Breast epithelium (tissue), 4 donors: Measurements from ENCODE around the gene SNAPIN. TPM values are rescaled to one million over a fixed set of nuclear protein-coding genes. Genes with fewer than 3 reads are reported as not detected.
A peak's percentile ranks its signal among the peaks of the same experiment; 100 is the strongest.

Experiments used
- DNase-seq, 2 donors: peaks; one replicate each; pipeline ENCODE4 v3.0.0-alpha.2; 2019; ENCODE audit warnings: low spot score in 2 of 2
- H3K27ac ChIP-seq, 2 donors: fragments of 200-600 bp; sonication (generic) in 1 of 2; one replicate each; pipeline ENCODE4 v1.5.1; 2016 to 2019; ENCODE audit warnings: mild to moderate bottlenecking in 1 of 2
- H3K27me3 ChIP-seq, 2 donors: fragments of 200-600 bp; sonication (generic) in 1 of 2; one replicate each; pipeline versions ENCODE4 v1.5.1 to v1.6.0; 2017 to 2019; ENCODE audit warnings: control low read depth in 1 of 2, mild to moderate bottlenecking in 1 of 2
- H3K36me3 ChIP-seq: fragments of 200-600 bp; one replicate; pipeline ENCODE4 v1.5.1; 2019
- H3K4me1 ChIP-seq, 2 donors: fragments of 200-600 bp; sonication (generic); one replicate each; pipeline ENCODE4 v1.5.1; 2016 to 2019; ENCODE audit warnings: control low read depth in 1 of 2
- H3K4me3 ChIP-seq, 3 donors: fragments of 200-600 bp; sonication (generic); 1 replicate in 2 of 3; 2 replicates in 1 of 3; pipeline ENCODE4 v1.5.1; 2016 to 2019; ENCODE audit warnings: mild to moderate bottlenecking in 3 of 3, moderate library complexity in 2 of 3
- H3K9me3 ChIP-seq, 2 donors: fragments of 200-600 bp; sonication (generic) in 1 of 2; one replicate each; pipeline ENCODE4 v1.5.1; 2016 to 2019; ENCODE audit warnings: control low read depth in 1 of 2
- CTCF ChIP-seq, 3 donors: fragments of 450-650 bp; IDR thresholded peaks; one replicate each; pipeline ENCODE4 v1.5.1; 2016 to 2017; ENCODE audit warnings: antibody characterized with exemption in 3 of 3, mild to moderate bottlenecking in 3 of 3, moderate library complexity in 3 of 3
- POLR2A ChIP-seq: fragments of 450-650 bp; IDR thresholded peaks from one replicate; pipeline ENCODE4 v1.6.1; 2016; ENCODE audit warnings: antibody characterized with exemption, mild to moderate bottlenecking, moderate library complexity
- POLR2AphosphoS5 ChIP-seq, 3 donors: sonication (generic); formaldehyde crosslinking; IDR thresholded peaks; one replicate each; pipeline ENCODE4 v1.6.1; 2017; ENCODE audit warnings: antibody characterized with exemption in 3 of 3
- intact Hi-C: fragments of 100-400 bp; cut with DNase I; formaldehyde crosslinking; loops from one replicate; pipeline ENCODE4 v1.15.1; 2023; ENCODE audit warnings: low total_unique reads
- total RNA-seq, 3 donors: library from RNA; depleted of rRNA; stranded (reverse); fragments of >200 nt; gene quantifications; one replicate each; pipeline ENCODE4 v1.1.0, GENCODE V29; 2016

SNAPIN gene
- total RNA-seq, 3 donors from 2014 or later = 43.3 to 70.7 (median 54.2) TPM

- no peak overlapping the region for H3K4me3 ChIP-seq
- peaks cover 5 to 23% of the 10 kb centered on the region in 2 donors for H3K4me1 ChIP-seq
- DNase-seq = peak in 1 of 2 donors; percentile 66
- H3K36me3 ChIP-seq = no peaks in the 10 kb centered on the region
- intact Hi-C loops = no loop called here
- H3K27ac ChIP-seq = peak overlapping the region; percentile 82 to 84
- H3K27me3 ChIP-seq = no peaks in the 10 kb centered on the region
- H3K9me3 ChIP-seq = no peaks in the 10 kb centered on the region
- TF ChIP-seq POLR2A (no peak), CTCF (IDR thresholded peaks at IDR 0.05) (peak; percentile 37 to 66 (median 47)), POLR2AphosphoS5 (IDR thresholded peaks at IDR 0.05) (peak in 1 of 3 donors; percentile 31)
Measured at GRCh38 chr1:153617663-153618062, 40.8 kb upstream of the SNAPIN start.

GRCh38 chr1:153619171-153619570 lies 39.3 kb upstream of the SNAPIN start:
- H3K9me3 ChIP-seq = no peaks in the 10 kb centered on the region
- H3K27ac ChIP-seq = peak overlapping the region in 1 of 2 donors; percentile 45
- H3K36me3 ChIP-seq = no peaks in the 10 kb centered on the region
- TF ChIP-seq CTCF (IDR thresholded peaks at IDR 0.05) = no peak
- TF ChIP-seq POLR2AphosphoS5 (IDR thresholded peaks at IDR 0.05) = no peak
- TF ChIP-seq POLR2A = no peak
- H3K4me1 ChIP-seq = peaks cover 5 to 18% of the 10 kb centered on the region in 2 donors
- no peaks in the 10 kb centered on the region for H3K27me3 ChIP-seq
- DNase-seq = no peak
- no peak overlapping the region for H3K4me3 ChIP-seq
- intact Hi-C loops = no loop called here

GRCh38 chr1:153623101-153623500 lies 35.4 kb upstream of the SNAPIN start:
- H3K27ac ChIP-seq = no peak overlapping the region
- H3K27me3 ChIP-seq = no peaks in the 10 kb centered on the region
- intact Hi-C loops = loop anchor here (10.0 kb wide), 1 partner anchor 48 kb away; no protein-coding TSS in a partner anchor
- H3K36me3 ChIP-seq = no peaks in the 10 kb centered on the region
- H3K4me1 ChIP-seq = peaks cover 0 to 3% of the 10 kb centered on the region in 2 donors
- no peaks in the 10 kb centered on the region for H3K9me3 ChIP-seq
- no peak for TF ChIP-seq CTCF (IDR thresholded peaks at IDR 0.05)
- no peak for TF ChIP-seq POLR2AphosphoS5 (IDR thresholded peaks at IDR 0.05)
- TF ChIP-seq POLR2A = no peak
- no peak overlapping the region for H3K4me3 ChIP-seq
- DNase-seq = no peak

- intact Hi-C loops = loop anchor here (10.0 kb wide), 1 partner anchor 50 kb away; no protein-coding TSS in a partner anchor
- H3K4me1 ChIP-seq = peaks cover 0 to 3% of the 10 kb centered on the region in 2 donors
Measured at GRCh38 chr1:153624965-153625611, 33.4 kb upstream of the SNAPIN start.

More at GRCh38 chr1:153624965-153625611, 33.4 kb upstream of the SNAPIN start:
- Histone ChIP-seq H3K9me3 (no peaks in the 10 kb centered on the region), H3K27ac (peak overlapping the region in 1 of 2 donors; percentile 97), H3K36me3 (no peaks in the 10 kb centered on the region), H3K27me3 (no peaks in the 10 kb centered on the region), H3K4me3 (peak overlapping the region in 1 of 3 donors; percentile 74)
- no peak for TF ChIP-seq POLR2A
- TF ChIP-seq POLR2AphosphoS5 (IDR thresholded peaks at IDR 0.05) = no peak
- TF ChIP-seq CTCF (IDR thresholded peaks at IDR 0.05) = no peak
- DNase-seq = no peak
